DMS79 treated with DMSO at 0.1 percent for 48 hours (cell line): Measurements from ENCODE around the gene ARPC1A.
"Not testable (repeated sequence)": the region's sequence is repeated elsewhere in the genome, so short reads cannot be mapped to it uniquely, and the experiment has no call there.

Experiments
- DNase-seq: peaks from one replicate; lab custom pipeline; 2025; lab: John Stamatoyannopoulos, UW

Gene ARPC1A

GRCh38 chr7:99410635-99411034 lies 84.9 kb downstream of the ARPC1A start:
- no peak for DNase-seq

GRCh38 chr7:99415513-99416127 lies 89.9 kb downstream of the ARPC1A start:
- not testable (repeated sequence) for DNase-seq
